ENCODE measurements around the gene RFX7. TPM values are rescaled to one million over a fixed set of nuclear protein-coding genes. Genes with fewer than 3 reads are reported as not detected.

Gene RFX7
- total RNA-seq, 1 experiment from 2014 or later = 34.4 TPM

GRCh38 chr15:56225520-56225919 is 18.2 kb downstream of the RFX7 start:
- TF ChIP-seq CTCF (conservative IDR thresholded peaks at IDR 0.05; ENCODE audit: low read depth, low read length) (no peak), EZH2 (IDR thresholded peaks at IDR 0.05; ENCODE audit: borderline replicate concordance, low read depth, low read length, poor library complexity, severe bottlenecking) (no peak)
- intact Hi-C loops (cut with micrococcal nuclease; ENCODE audit: unreplicated experiment) = no loop called here
- no TSS peak for BruUV-seq (replicated peaks)
- Histone ChIP-seq H3K9me3 (ENCODE audit: low read depth, low read length, poor library complexity, severe bottlenecking) (peaks cover 59% of the 10 kb centered on the region), H3K27ac (ENCODE audit: low read depth, low read length, poor library complexity, severe bottlenecking) (no peak overlapping the region), H3K4me1 (ENCODE audit: insufficient read depth, low read length, poor library complexity, severe bottlenecking) (no peaks in the 10 kb centered on the region), H3K27me3 (replicated peaks; ENCODE audit: insufficient read depth, low read depth, low read length, poor library complexity) (no peaks in the 10 kb centered on the region), H3K4me3 (ENCODE audit: low read depth, low read length, poor library complexity, severe bottlenecking) (no peak overlapping the region), H3K36me3 (ENCODE audit: insufficient read depth, low read length, poor library complexity, severe bottlenecking) (peaks cover 42% of the 10 kb centered on the region)
- ChIA-PET POLR2A (ENCODE audit: low non-redundant PET) (no interaction called here), CTCF (no interaction called here)
- DNase-seq (ENCODE audit: low spot score) = no peak

GRCh38 chr15:56222302-56222701 is 21.4 kb downstream of the RFX7 start:
- H3K4me1 ChIP-seq (ENCODE audit: insufficient read depth, low read length, poor library complexity, severe bottlenecking) = no peaks in the 10 kb centered on the region
- no peak for DNase-seq (ENCODE audit: low spot score)
- no peaks in the 10 kb centered on the region for H3K27me3 ChIP-seq (replicated peaks; ENCODE audit: insufficient read depth, low read depth, low read length, poor library complexity)
- TF ChIP-seq EZH2 (IDR thresholded peaks at IDR 0.05; ENCODE audit: borderline replicate concordance, low read depth, low read length, poor library complexity, severe bottlenecking) = no peak
- TF ChIP-seq CTCF (conservative IDR thresholded peaks at IDR 0.05; ENCODE audit: low read depth, low read length) = no peak
- BruUV-seq (replicated peaks) = no TSS peak
- CTCF ChIA-PET = no interaction called here
- intact Hi-C loops (cut with micrococcal nuclease; ENCODE audit: unreplicated experiment) = no loop called here
- H3K9me3 ChIP-seq (ENCODE audit: low read depth, low read length, poor library complexity, severe bottlenecking) = peaks cover 34% of the 10 kb centered on the region
- no peak overlapping the region for H3K4me3 ChIP-seq (ENCODE audit: low read depth, low read length, poor library complexity, severe bottlenecking)
- H3K36me3 ChIP-seq (ENCODE audit: insufficient read depth, low read length, poor library complexity, severe bottlenecking) = peaks cover 26% of the 10 kb centered on the region
- POLR2A ChIA-PET (ENCODE audit: low non-redundant PET) = no interaction called here
- H3K27ac ChIP-seq (ENCODE audit: low read depth, low read length, poor library complexity, severe bottlenecking) = no peak overlapping the region

GRCh38 chr15:56217341-56217740 is 26.3 kb downstream of the RFX7 start:
- Histone ChIP-seq H3K9me3 (ENCODE audit: low read depth, low read length, poor library complexity, severe bottlenecking) (peaks cover 9% of the 10 kb centered on the region), H3K4me3 (ENCODE audit: low read depth, low read length, poor library complexity, severe bottlenecking) (no peak overlapping the region), H3K27me3 (replicated peaks; ENCODE audit: insufficient read depth, low read depth, low read length, poor library complexity) (no peaks in the 10 kb centered on the region), H3K36me3 (ENCODE audit: insufficient read depth, low read length, poor library complexity, severe bottlenecking) (peaks cover 5% of the 10 kb centered on the region), H3K27ac (ENCODE audit: low read depth, low read length, poor library complexity, severe bottlenecking) (no peak overlapping the region), H3K4me1 (ENCODE audit: insufficient read depth, low read length, poor library complexity, severe bottlenecking) (no peaks in the 10 kb centered on the region)
- no peak for TF ChIP-seq EZH2 (IDR thresholded peaks at IDR 0.05; ENCODE audit: borderline replicate concordance, low read depth, low read length, poor library complexity, severe bottlenecking)
- no peak for TF ChIP-seq CTCF (conservative IDR thresholded peaks at IDR 0.05; ENCODE audit: low read depth, low read length)
- ChIA-PET POLR2A (ENCODE audit: low non-redundant PET) (no interaction called here), CTCF (no interaction called here)
- BruUV-seq (replicated peaks) = no TSS peak
- no peak for DNase-seq (ENCODE audit: low spot score)
- intact Hi-C loops (cut with micrococcal nuclease; ENCODE audit: unreplicated experiment) = no loop called here
